Measurements from ENCODE around the gene TXNRD2. TPM values are rescaled to one million over a fixed set of nuclear protein-coding genes. Genes with fewer than 3 reads are reported as not detected.

TXNRD2 gene
- total RNA-seq, 1 donor from 2014 or later, result 6.4 TPM

- no peak for TF ChIP-seq CTCF (IDR thresholded peaks at IDR 0.05; ENCODE audit: partially characterized antibody, unreplicated experiment)
- Mint-ChIP-seq H3K27me3 (ENCODE audit: unreplicated experiment) (peaks cover 12% of the 10 kb centered on the region), H3K9me3 (ENCODE audit: unreplicated experiment) (peaks cover 8% of the 10 kb centered on the region), H3K4me3 (ENCODE audit: unreplicated experiment) (no peak overlapping the region), H3K27ac (ENCODE audit: unreplicated experiment) (peak overlapping the region; percentile 33), H3K4me1 (ENCODE audit: low read depth, unreplicated experiment) (peaks cover 11% of the 10 kb centered on the region), H3K36me3 (ENCODE audit: unreplicated experiment) (no peaks in the 10 kb centered on the region)
- DNase-seq, result no peak
Observed at GRCh38 chr22:19975707-19976035, 34.1 kb upstream of the TXNRD2 start.

GRCh38 chr22:19974935-19975706, 33.5 kb upstream of the TXNRD2 start:
- H3K9me3 Mint-ChIP-seq (ENCODE audit: unreplicated experiment), result peaks cover 4% of the 10 kb centered on the region
- peaks cover 11% of the 10 kb centered on the region for H3K4me1 Mint-ChIP-seq (ENCODE audit: low read depth, unreplicated experiment)
- peak overlapping the region; percentile 6 for H3K4me3 Mint-ChIP-seq (ENCODE audit: unreplicated experiment)
- no peaks in the 10 kb centered on the region for H3K36me3 Mint-ChIP-seq (ENCODE audit: unreplicated experiment)
- peaks cover 12% of the 10 kb centered on the region for H3K27me3 Mint-ChIP-seq (ENCODE audit: unreplicated experiment)
- TF ChIP-seq CTCF (IDR thresholded peaks at IDR 0.05; ENCODE audit: partially characterized antibody, unreplicated experiment), result no peak
- DNase-seq, result no peak
- peak overlapping the region; percentile 33 for H3K27ac Mint-ChIP-seq (ENCODE audit: unreplicated experiment)

- TF ChIP-seq CTCF (IDR thresholded peaks at IDR 0.05; ENCODE audit: partially characterized antibody, unreplicated experiment), result no peak
- Mint-ChIP-seq H3K27ac (ENCODE audit: unreplicated experiment) (no peak overlapping the region), H3K4me3 (ENCODE audit: unreplicated experiment) (no peak overlapping the region), H3K27me3 (ENCODE audit: unreplicated experiment) (peaks cover 12% of the 10 kb centered on the region), H3K4me1 (ENCODE audit: low read depth, unreplicated experiment) (peaks cover 11% of the 10 kb centered on the region), H3K9me3 (ENCODE audit: unreplicated experiment) (peaks cover 4% of the 10 kb centered on the region), H3K36me3 (ENCODE audit: unreplicated experiment) (no peaks in the 10 kb centered on the region)
- peak; percentile 51 for DNase-seq
Observed at GRCh38 chr22:19974268-19974861, 32.7 kb upstream of the TXNRD2 start.

- peaks cover 11% of the 10 kb centered on the region for H3K4me1 Mint-ChIP-seq (ENCODE audit: low read depth, unreplicated experiment)
- peaks cover 5% of the 10 kb centered on the region for H3K9me3 Mint-ChIP-seq (ENCODE audit: unreplicated experiment)
- no peak overlapping the region for H3K4me3 Mint-ChIP-seq (ENCODE audit: unreplicated experiment)
- DNase-seq, result no peak
- TF ChIP-seq CTCF (IDR thresholded peaks at IDR 0.05; ENCODE audit: partially characterized antibody, unreplicated experiment), result no peak
- H3K27me3 Mint-ChIP-seq (ENCODE audit: unreplicated experiment), result peaks cover 12% of the 10 kb centered on the region
- H3K36me3 Mint-ChIP-seq (ENCODE audit: unreplicated experiment), result no peaks in the 10 kb centered on the region
- no peak overlapping the region for H3K27ac Mint-ChIP-seq (ENCODE audit: unreplicated experiment)
Observed at GRCh38 chr22:19973551-19974267, 32.1 kb upstream of the TXNRD2 start.

Measured in glutamatergic neuron (in vitro differentiated cells).